WTC11 (cell line): ENCODE data around the gene MDH2. TPM values are rescaled to one million over a fixed set of nuclear protein-coding genes. Genes with fewer than 3 reads are reported as not detected.
"Not testable (repeated sequence)": the region's sequence is repeated elsewhere in the genome, so short reads cannot be mapped to it uniquely, and the experiment has no call there.

Source experiments
- ATAC-seq: fragments of 200-7000 bp; cut with Tn5 transposase; 2 replicates; pipeline ENCODE4 v1.10.0; 2021; ENCODE audit warnings: mild to moderate bottlenecking, moderate library complexity
- CTCF ChIA-PET: fragments of 300-600 bp; sonication (Branson Sonifier 250); formaldehyde crosslinking; loops from one replicate; lab custom pipeline; 2021; ENCODE audit warnings: antibody characterized with exemption; lab: Charles Lee
- POLR2A ChIA-PET: fragments of 350-600 bp; sonication (Branson Sonifier 250); formaldehyde crosslinking; loops from one replicate; lab custom pipeline; 2021; ENCODE audit warnings: antibody characterized with exemption; lab: Charles Lee
- DNase-seq: peaks from one replicate; pipeline ENCODE4 v3.0.0; 2021; ENCODE audit warnings: low spot score
- H3K27ac Mint-ChIP-seq: 2 replicates; pipeline ENCODE4 v1.8.0; 2021; ENCODE audit warnings: mixed read lengths
- H3K27me3 Mint-ChIP-seq: 2 replicates; pipeline ENCODE4 v1.8.0; 2021; ENCODE audit warnings: low read depth, mild to moderate bottlenecking, moderate library complexity, mixed read lengths
- H3K36me3 Mint-ChIP-seq: 2 replicates; pipeline ENCODE4 v1.8.0; 2021; ENCODE audit warnings: mixed read lengths
- H3K4me1 Mint-ChIP-seq: 2 replicates; pipeline ENCODE4 v1.8.0; 2022; ENCODE audit warnings: mixed read lengths
- H3K4me3 Mint-ChIP-seq: 2 replicates; pipeline ENCODE4 v1.8.0; 2021; ENCODE audit warnings: mild to moderate bottlenecking, moderate library complexity, mixed read lengths
- H3K9me3 Mint-ChIP-seq: 2 replicates; pipeline ENCODE4 v1.8.0; 2021; ENCODE audit warnings: mixed read lengths
- AR ChIP-seq: fragments of 250-450 bp; sonication (Bioruptor Pico); IDR thresholded peaks from 2 replicates; pipeline ENCODE4 v1.9.0; 2021; ENCODE audit warnings: mild to moderate bottlenecking
- CBFB ChIP-seq: sonication (generic); formaldehyde crosslinking; IDR thresholded peaks from 2 replicates; pipeline ENCODE4 v1.8.1; 2022; ENCODE audit warnings: mild to moderate bottlenecking, low read depth, missing genetic modification reagents
- ELF4 ChIP-seq: sonication (generic); formaldehyde crosslinking; IDR thresholded peaks from 2 replicates; pipeline ENCODE4 v1.8.1; 2022; ENCODE audit warnings: low read depth, mild to moderate bottlenecking, moderate library complexity, missing genetic modification reagents
- JUN ChIP-seq: sonication (generic); formaldehyde crosslinking; IDR thresholded peaks from 2 replicates; pipeline ENCODE4 v1.8.0; 2023; ENCODE audit warnings: mild to moderate bottlenecking, missing genetic modification reagents
- MLX ChIP-seq: sonication (generic); formaldehyde crosslinking; IDR thresholded peaks from 2 replicates; pipeline ENCODE4 v1.8.1; 2023; ENCODE audit warnings: mild to moderate bottlenecking, missing genetic modification reagents, moderate library complexity
- NFATC4 ChIP-seq: fragments of 250-450 bp; sonication (Bioruptor Pico); IDR thresholded peaks from 2 replicates; pipeline ENCODE4 v1.9.0; 2021; ENCODE audit warnings: mild to moderate bottlenecking
- NR1H2 ChIP-seq: sonication (generic); formaldehyde crosslinking; IDR thresholded peaks from 2 replicates; pipeline ENCODE4 v1.9.0; 2021; ENCODE audit warnings: mild to moderate bottlenecking, moderate library complexity, missing genetic modification reagents
- OVOL2 ChIP-seq: fragments of 250-450 bp; sonication (Bioruptor Pico); IDR thresholded peaks from 2 replicates; pipeline ENCODE4 v1.9.0; 2021; ENCODE audit warnings: mild to moderate bottlenecking, borderline replicate concordance
- SOX15 ChIP-seq: fragments of 250-450 bp; sonication (Bioruptor Pico); IDR thresholded peaks from 2 replicates; pipeline ENCODE4 v1.9.0; 2021; ENCODE audit warnings: mild to moderate bottlenecking
- TEAD1 ChIP-seq: sonication (generic); formaldehyde crosslinking; IDR thresholded peaks from 2 replicates; pipeline ENCODE4 v1.8.0; 2022; ENCODE audit warnings: mild to moderate bottlenecking, missing genetic modification reagents
- TEAD4 ChIP-seq: sonication (generic); formaldehyde crosslinking; IDR thresholded peaks from 2 replicates; pipeline ENCODE4 v1.8.0; 2022; ENCODE audit warnings: mild to moderate bottlenecking, missing genetic modification reagents
- ZNF396 ChIP-seq: fragments of 250-450 bp; sonication (Bioruptor Pico); IDR thresholded peaks from 2 replicates; pipeline ENCODE4 v1.8.0; 2021; ENCODE audit warnings: mild to moderate bottlenecking, moderate library complexity, borderline replicate concordance
- ZNF416 ChIP-seq: fragments of 250-450 bp; sonication (Bioruptor Pico); IDR thresholded peaks from 2 replicates; pipeline ENCODE4 v1.9.0; 2021; ENCODE audit warnings: mild to moderate bottlenecking, inconsistent platforms
- ZNF425 ChIP-seq: fragments of 250-450 bp; sonication (Bioruptor Pico); conservative IDR thresholded peaks from 2 replicates; pipeline ENCODE4 v1.9.0; 2021; ENCODE audit warnings: mild to moderate bottlenecking
- ZNF671 ChIP-seq: fragments of 250-450 bp; sonication (Bioruptor Pico); IDR thresholded peaks from 2 replicates; pipeline ENCODE4 v1.8.0; 2021; ENCODE audit warnings: mild to moderate bottlenecking
- total RNA-seq: library from RNA; stranded (reverse); gene quantifications from 3 replicates; pipeline ENCODE4 v1.2.3, GENCODE V29; 2021
- TF ChIP-seq, protein P1 (sequence below): fragments of 250-450 bp; sonication (Bioruptor Pico); IDR thresholded peaks from 2 replicates; pipeline ENCODE4 v1.8.0; 2021; ENCODE audit warnings: mild to moderate bottlenecking
- TF ChIP-seq, protein P2 (sequence below): sonication (generic); formaldehyde crosslinking; conservative IDR thresholded peaks from 2 replicates; pipeline ENCODE4 v1.8.1; 2022; ENCODE audit warnings: mild to moderate bottlenecking, missing genetic modification reagents
- TF ChIP-seq, protein P3 (sequence below): sonication (generic); formaldehyde crosslinking; IDR thresholded peaks from 2 replicates; pipeline ENCODE4 v1.8.0; 2023; ENCODE audit warnings: missing genetic modification reagents
- TF ChIP-seq, protein P4 (sequence below): sonication (generic); formaldehyde crosslinking; IDR thresholded peaks from 2 replicates; pipeline ENCODE4 v1.8.0; 2022; ENCODE audit warnings: mild to moderate bottlenecking, missing genetic modification reagents

Gene MDH2
- total RNA-seq, 1 experiment from 2014 or later, result 333 TPM

DNA sequence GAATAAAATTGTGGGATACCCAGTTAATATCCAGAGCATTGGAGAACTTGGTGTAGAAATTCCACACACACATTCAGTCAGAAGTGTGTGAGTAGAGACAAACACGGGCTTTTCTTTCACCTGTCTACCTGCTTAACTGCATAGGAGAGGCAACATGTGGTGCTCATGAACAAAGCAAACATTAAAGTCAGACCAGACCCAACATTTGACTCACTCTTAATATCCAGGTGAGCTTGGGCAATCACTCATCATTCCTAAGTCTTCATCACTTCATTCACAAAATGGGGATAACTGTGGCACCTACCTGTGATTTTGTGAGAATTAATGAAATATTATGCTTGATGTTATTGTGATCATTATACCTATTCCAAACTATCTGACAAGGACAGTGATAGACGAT is 36.2 kb downstream of the MDH2 start:
- ATAC-seq, H3K9me3 Mint-ChIP-seq, H3K4me1 Mint-ChIP-seq, CTCF ChIA-PET, H3K36me3 Mint-ChIP-seq, H3K27me3 Mint-ChIP-seq, DNase-seq, H3K4me3 Mint-ChIP-seq, POLR2A ChIA-PET, H3K27ac Mint-ChIP-seq: not testable (repeated sequence)

GRCh38 chr7:76086070-76086469 is 38.2 kb downstream of the MDH2 start:
- H3K27ac Mint-ChIP-seq, result peak overlapping the region; percentile 42; the same call in 1 of the 2 replicates
- ChIA-PET CTCF (interaction anchor here (1.0 kb wide), 1 partner anchor 17 kb away, joined by 3 read pairs; no protein-coding TSS in a partner anchor), POLR2A (interaction anchor here (0.6 kb wide), 1 partner anchor 221 kb away, joined by 3 read pairs; no protein-coding TSS in a partner anchor)
- no peak overlapping the region for H3K4me3 Mint-ChIP-seq
- DNase-seq (no peak), ATAC-seq (no peak)
- TF ChIP-seq ZNF425 (CRISPR knock-in tag) (no peak), OVOL2 (CRISPR knock-in tag) (no peak), NFATC4 (CRISPR knock-in tag) (no peak), NR1H2 (CRISPR knock-in tag) (no peak), SOX15 (CRISPR knock-in tag) (no peak), CBFB (no peak), ZNF671 (no peak), AR (CRISPR knock-in tag) (no peak), ZNF416 (CRISPR knock-in tag) (no peak), TEAD1 (CRISPR knock-in tag) (no peak), TEAD4 (no peak), MLX (CRISPR knock-in tag) (no peak), ZNF396 (CRISPR knock-in tag) (no peak), JUN (CRISPR knock-in tag) (no peak), ELF4 (CRISPR knock-in tag) (no peak)
- TF ChIP-seq, protein P1, sequence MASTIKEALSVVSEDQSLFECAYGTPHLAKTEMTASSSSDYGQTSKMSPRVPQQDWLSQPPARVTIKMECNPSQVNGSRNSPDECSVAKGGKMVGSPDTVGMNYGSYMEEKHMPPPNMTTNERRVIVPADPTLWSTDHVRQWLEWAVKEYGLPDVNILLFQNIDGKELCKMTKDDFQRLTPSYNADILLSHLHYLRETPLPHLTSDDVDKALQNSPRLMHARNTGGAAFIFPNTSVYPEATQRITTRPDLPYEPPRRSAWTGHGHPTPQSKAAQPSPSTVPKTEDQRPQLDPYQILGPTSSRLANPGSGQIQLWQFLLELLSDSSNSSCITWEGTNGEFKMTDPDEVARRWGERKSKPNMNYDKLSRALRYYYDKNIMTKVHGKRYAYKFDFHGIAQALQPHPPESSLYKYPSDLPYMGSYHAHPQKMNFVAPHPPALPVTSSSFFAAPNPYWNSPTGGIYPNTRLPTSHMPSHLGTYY, result no peak
- TF ChIP-seq, protein P2, sequence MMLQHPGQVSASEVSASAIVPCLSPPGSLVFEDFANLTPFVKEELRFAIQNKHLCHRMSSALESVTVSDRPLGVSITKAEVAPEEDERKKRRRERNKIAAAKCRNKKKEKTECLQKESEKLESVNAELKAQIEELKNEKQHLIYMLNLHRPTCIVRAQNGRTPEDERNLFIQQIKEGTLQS (CRISPR knock-in tag), result no peak
- TF ChIP-seq, protein P3, sequence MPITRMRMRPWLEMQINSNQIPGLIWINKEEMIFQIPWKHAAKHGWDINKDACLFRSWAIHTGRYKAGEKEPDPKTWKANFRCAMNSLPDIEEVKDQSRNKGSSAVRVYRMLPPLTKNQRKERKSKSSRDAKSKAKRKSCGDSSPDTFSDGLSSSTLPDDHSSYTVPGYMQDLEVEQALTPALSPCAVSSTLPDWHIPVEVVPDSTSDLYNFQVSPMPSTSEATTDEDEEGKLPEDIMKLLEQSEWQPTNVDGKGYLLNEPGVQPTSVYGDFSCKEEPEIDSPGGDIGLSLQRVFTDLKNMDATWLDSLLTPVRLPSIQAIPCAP (CRISPR knock-in tag), result no peak
- TF ChIP-seq, protein P4, sequence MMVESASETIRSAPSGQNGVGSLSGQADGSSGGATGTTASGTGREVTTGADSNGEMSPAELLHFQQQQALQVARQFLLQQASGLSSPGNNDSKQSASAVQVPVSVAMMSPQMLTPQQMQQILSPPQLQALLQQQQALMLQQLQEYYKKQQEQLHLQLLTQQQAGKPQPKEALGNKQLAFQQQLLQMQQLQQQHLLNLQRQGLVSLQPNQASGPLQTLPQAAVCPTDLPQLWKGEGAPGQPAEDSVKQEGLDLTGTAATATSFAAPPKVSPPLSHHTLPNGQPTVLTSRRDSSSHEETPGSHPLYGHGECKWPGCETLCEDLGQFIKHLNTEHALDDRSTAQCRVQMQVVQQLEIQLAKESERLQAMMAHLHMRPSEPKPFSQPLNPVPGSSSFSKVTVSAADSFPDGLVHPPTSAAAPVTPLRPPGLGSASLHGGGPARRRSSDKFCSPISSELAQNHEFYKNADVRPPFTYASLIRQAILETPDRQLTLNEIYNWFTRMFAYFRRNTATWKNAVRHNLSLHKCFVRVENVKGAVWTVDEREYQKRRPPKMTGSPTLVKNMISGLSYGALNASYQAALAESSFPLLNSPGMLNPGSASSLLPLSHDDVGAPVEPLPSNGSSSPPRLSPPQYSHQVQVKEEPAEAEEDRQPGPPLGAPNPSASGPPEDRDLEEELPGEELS (CRISPR knock-in tag), result no peak
- no peaks in the 10 kb centered on the region for H3K36me3 Mint-ChIP-seq
- H3K4me1 Mint-ChIP-seq, result peaks cover 2% of the 10 kb centered on the region; the same call in 1 of the 2 replicates
- H3K27me3 Mint-ChIP-seq, result no peaks in the 10 kb centered on the region
- no peaks in the 10 kb centered on the region for H3K9me3 Mint-ChIP-seq

GRCh38 chr7:76087362-76087791 is 39.5 kb downstream of the MDH2 start:
- not testable (repeated sequence) for ATAC-seq, H3K36me3 Mint-ChIP-seq

More at GRCh38 chr7:76087362-76087791, 39.5 kb downstream of the MDH2 start:
- DNase-seq, H3K4me1 Mint-ChIP-seq, CTCF ChIA-PET, H3K9me3 Mint-ChIP-seq, H3K27me3 Mint-ChIP-seq, H3K4me3 Mint-ChIP-seq, H3K27ac Mint-ChIP-seq: not testable (repeated sequence)
- POLR2A ChIA-PET, result interaction anchor here (0.5 kb wide), 1 partner anchor 111 kb away, joined by 8 read pairs; no protein-coding TSS in a partner anchor
